Hepatocyte (in vitro differentiated cells): Measurements from ENCODE around the gene PITPNC1. TPM values are rescaled to one million over a fixed set of nuclear protein-coding genes. Genes with fewer than 3 reads are reported as not detected.

Source experiments
- DNase-seq: peaks from one replicate; pipeline ENCODE4 v3.0.0-alpha.2; 2016; ENCODE audit warnings: low spot score
- H2AFZ ChIP-seq: fragments of 200-600 bp; sonication (generic); 2 replicates; pipeline ENCODE4 v1.6.0; 2016; ENCODE audit warnings: antibody characterized with exemption, mild to moderate bottlenecking
- H3K27ac ChIP-seq: fragments of 200-600 bp; sonication (generic); 2 replicates; pipeline ENCODE4 v1.5.1; 2016; ENCODE audit warnings: mild to moderate bottlenecking
- H3K27me3 ChIP-seq: fragments of 200-600 bp; sonication (generic); 2 replicates; pipeline ENCODE4 v1.6.1; 2016
- H3K36me3 ChIP-seq: fragments of 200-600 bp; sonication (generic); replicated peaks from 2 replicates; pipeline ENCODE4 v1.5.1; 2016; ENCODE audit warnings: low read depth; ENCODE audit not compliant: insufficient read depth
- H3K4me1 ChIP-seq: fragments of 200-600 bp; sonication (generic); 2 replicates; pipeline ENCODE4 v1.5.1; 2016; ENCODE audit warnings: mild to moderate bottlenecking, moderate library complexity; ENCODE audit not compliant: insufficient read depth
- H3K4me2 ChIP-seq: fragments of 200-600 bp; sonication (generic); 2 replicates; pipeline ENCODE4 v1.6.0; 2016
- H3K4me3 ChIP-seq: fragments of 200-600 bp; sonication (generic); 2 replicates; pipeline ENCODE4 v1.5.1; 2016; ENCODE audit warnings: mild to moderate bottlenecking
- H3K79me2 ChIP-seq: fragments of 200-600 bp; sonication (generic); 2 replicates; pipeline ENCODE4 v1.6.0; 2017; ENCODE audit warnings: mild to moderate bottlenecking
- H3K9me2 ChIP-seq: fragments of 200-600 bp; sonication (generic); replicated peaks from 2 replicates; pipeline ENCODE4 v1.6.0; 2017; ENCODE audit warnings: mild to moderate bottlenecking; ENCODE audit not compliant: insufficient read depth
- H3K9me3 ChIP-seq: fragments of 200-600 bp; sonication (generic); 2 replicates; pipeline ENCODE4 v1.5.1; 2016; ENCODE audit warnings: low read depth, mild to moderate bottlenecking
- H4K20me1 ChIP-seq: fragments of 200-600 bp; sonication (generic); 2 replicates; pipeline ENCODE4 v1.6.0; 2016; ENCODE audit warnings: mild to moderate bottlenecking; ENCODE audit not compliant: insufficient read depth, poor library complexity, severe bottlenecking
- CTCF ChIP-seq: fragments of 200-600 bp; sonication (generic); IDR thresholded peaks from 2 replicates; pipeline ENCODE4 v1.5.1; 2016; ENCODE audit warnings: antibody characterized with exemption, mild to moderate bottlenecking; ENCODE audit not compliant: poor library complexity
- EZH2 ChIP-seq: fragments of 200-600 bp; sonication (generic); IDR thresholded peaks from 2 replicates; pipeline ENCODE4 v1.6.1; 2016; ENCODE audit warnings: antibody characterized with exemption, mild to moderate bottlenecking, borderline replicate concordance
- EZH2phosphoT487 ChIP-seq: fragments of 200-600 bp; sonication (generic); IDR thresholded peaks from one replicate; pipeline ENCODE4 v1.6.1; 2018; ENCODE audit warnings: antibody characterized with exemption, mild to moderate bottlenecking, low read depth, moderate library complexity; ENCODE audit not compliant: unreplicated experiment, severe bottlenecking
- WGBS: methylation state at CpG from one replicate; pipeline ENCODE4 v1.1.6; 2016; ENCODE audit warnings: low lambda C conversion rate; ENCODE audit errors: missing lambda C conversion rate; 5-methylcytosine and 5-hydroxymethylcytosine counted together
- polyA plus RNA-seq: library from polyadenylated mRNA; unstranded; fragments of >200 nt; fragmentation: Nextera tagmentation; extraction: Ambion mirVana; gene quantifications from 2 replicates; pipeline ENCODE4 v1.2.1, GENCODE V29; 2016
- total RNA-seq: library from RNA; depleted of rRNA; stranded (reverse); fragments of >200 nt; gene quantifications from 2 replicates; pipeline ENCODE4 v1.2.3, GENCODE V29; 2014

PITPNC1 gene
- total and polyA plus RNA-seq, 2 experiments from 2014 or later, result 4.6 to 8.1 TPM

- 44% methylated on average over 18 of the region's 18 CpGs for WGBS
- Histone ChIP-seq H3K36me3 (no peaks in the 10 kb centered on the region), H3K79me2 (no peaks in the 10 kb centered on the region), H3K27me3 (no peaks in the 10 kb centered on the region), H3K9me2 (no peaks in the 10 kb centered on the region), H3K4me1 (peaks cover 9% of the 10 kb centered on the region), H4K20me1 (no peaks in the 10 kb centered on the region), H3K4me2 (peak overlapping the region; percentile 65), H2AFZ (no peak overlapping the region), H3K9me3 (no peaks in the 10 kb centered on the region), H3K27ac (peak overlapping the region; percentile 40), H3K4me3 (no peak overlapping the region)
- DNase-seq, result peak; percentile 78
- TF ChIP-seq CTCF (no peak), EZH2phosphoT487 (no peak), EZH2 (no peak)
Measured at GRCh38 chr17:67491009-67491680, 114.1 kb downstream of the PITPNC1 start.

GRCh38 chr17:67491681-67492024, 114.6 kb downstream of the PITPNC1 start:
- Histone ChIP-seq H2AFZ (no peak overlapping the region), H3K9me2 (no peaks in the 10 kb centered on the region), H3K79me2 (no peaks in the 10 kb centered on the region), H3K27ac (no peak overlapping the region), H3K4me3 (no peak overlapping the region), H3K27me3 (no peaks in the 10 kb centered on the region), H3K9me3 (no peaks in the 10 kb centered on the region), H3K4me1 (peaks cover 9% of the 10 kb centered on the region), H3K4me2 (no peak overlapping the region), H3K36me3 (no peaks in the 10 kb centered on the region), H4K20me1 (no peaks in the 10 kb centered on the region)
- WGBS, result 75% methylated on average over 4 of the region's 4 CpGs
- no peak for DNase-seq
- TF ChIP-seq EZH2phosphoT487 (no peak), EZH2 (no peak), CTCF (no peak)

GRCh38 chr17:67492251-67492740, 115.2 kb downstream of the PITPNC1 start:
- 73% methylated on average over 5 of the region's 5 CpGs for WGBS
- no peak for DNase-seq
- no peaks in the 10 kb centered on the region for H4K20me1 ChIP-seq
- H2AFZ ChIP-seq, result no peak overlapping the region
- no peaks in the 10 kb centered on the region for H3K9me3 ChIP-seq
- no peaks in the 10 kb centered on the region for H3K9me2 ChIP-seq
- H3K27ac ChIP-seq, result no peak overlapping the region
- no peak for TF ChIP-seq EZH2
- no peak for TF ChIP-seq EZH2phosphoT487
- TF ChIP-seq CTCF, result no peak
- no peaks in the 10 kb centered on the region for H3K27me3 ChIP-seq
- no peaks in the 10 kb centered on the region for H3K36me3 ChIP-seq
- H3K4me3 ChIP-seq, result no peak overlapping the region
- no peaks in the 10 kb centered on the region for H3K79me2 ChIP-seq
- peaks cover 9% of the 10 kb centered on the region for H3K4me1 ChIP-seq
- H3K4me2 ChIP-seq, result no peak overlapping the region
